Activated CD4-positive, CD25-positive, alpha-beta regulatory T cell treated with anti-CD3 and anti-CD28 coated beads, Interleukin-2, amount 50 U/mL, for 72 hours (primary cell): ENCODE results near the gene PET100.
A peak's percentile ranks its signal among the peaks of the same experiment; 100 is the strongest.

Experiments used
- DNase-seq: peaks from one replicate; pipeline ENCODE4 v3.0.0; 2021

The PET100 gene

DNA sequence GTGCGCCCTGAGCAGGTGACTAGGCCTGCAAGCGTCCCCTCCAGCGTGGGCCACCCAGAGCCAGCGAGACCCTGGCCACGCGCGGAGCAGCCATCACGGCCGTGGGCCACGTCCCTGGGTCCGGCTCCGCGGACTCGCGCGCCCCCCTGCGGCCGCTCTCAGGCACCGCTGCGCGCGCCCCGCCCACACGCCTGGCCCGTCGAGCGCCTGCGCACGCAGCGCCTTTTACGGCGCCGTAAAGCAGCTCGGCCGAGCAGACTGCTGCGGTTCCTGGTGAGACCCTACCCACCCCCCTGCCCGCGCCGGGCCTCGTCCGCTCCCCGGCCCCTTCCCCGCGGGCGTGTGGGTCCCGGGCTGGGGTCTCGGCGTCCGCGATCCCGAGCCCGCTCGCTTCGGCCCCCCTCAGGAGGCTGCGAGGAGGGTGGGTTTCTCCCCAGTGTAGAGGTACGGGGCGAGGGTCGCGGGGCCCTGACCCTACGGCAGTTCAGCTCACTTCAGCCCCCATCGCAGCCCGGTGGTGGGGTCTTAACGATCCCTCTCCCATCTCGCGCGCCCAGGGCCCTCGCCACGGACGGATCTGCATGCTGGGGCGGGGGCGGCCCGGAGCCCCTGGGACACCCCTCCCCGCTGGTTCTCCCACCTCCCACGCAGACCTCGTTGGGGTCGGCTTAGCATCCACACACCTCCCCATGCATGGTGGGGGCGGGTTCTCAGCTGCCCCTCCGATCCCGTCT is 51.2 kb downstream of the PET100 start, which contains the start of gene TRAPPC5:
TRAPPC5 (plus strand) TSS at position 228 of the 734 bp plus-strand sequence. CDS start 1,421 bp downstream, outside the sequence.
- DNase-seq = peak; percentile 92
